Body of pancreas (tissue), 4 donors: ENCODE data around the gene NR2F1-AS1.

Experiments used
- POLR2A ChIP-seq, 3 donors: fragments of 450-650 bp; IDR thresholded peaks; one replicate each; pipeline ENCODE4 v1.6.1; 2016; ENCODE audit warnings: antibody characterized with exemption in 3 of 3, mild to moderate bottlenecking in 2 of 3
- TF ChIP-seq, protein P1 (sequence below), 7 experiments: fragments of 450-650 bp in 4 of 7; fragments of 200-600 bp in 3 of 7; sonication (generic) in 3 of 7; IDR thresholded peaks; one replicate each; pipeline ENCODE4 v1.5.1; 2016 to 2019; ENCODE audit warnings: antibody characterized with exemption in 7 of 7

DNA sequence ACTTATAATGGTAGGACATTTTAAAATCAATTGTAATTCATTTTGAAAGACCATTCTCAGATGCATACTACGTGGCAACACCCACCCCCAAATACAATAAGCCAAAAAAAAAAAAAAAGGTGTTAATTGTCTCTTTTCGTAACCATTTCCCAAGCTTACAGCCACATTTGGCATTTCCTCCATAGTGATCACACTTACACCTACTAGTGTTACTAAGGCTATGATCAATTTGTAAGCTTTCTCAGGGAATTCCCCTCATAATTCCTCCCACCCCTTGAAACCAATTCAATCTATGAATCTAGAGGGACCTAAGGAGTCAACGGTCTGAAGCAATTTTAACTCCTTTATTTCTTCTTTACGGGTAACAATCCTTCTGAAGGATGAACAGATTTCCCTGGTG lies 42.1 kb upstream of the NR2F1-AS1 start:
- TF ChIP-seq, protein P1, sequence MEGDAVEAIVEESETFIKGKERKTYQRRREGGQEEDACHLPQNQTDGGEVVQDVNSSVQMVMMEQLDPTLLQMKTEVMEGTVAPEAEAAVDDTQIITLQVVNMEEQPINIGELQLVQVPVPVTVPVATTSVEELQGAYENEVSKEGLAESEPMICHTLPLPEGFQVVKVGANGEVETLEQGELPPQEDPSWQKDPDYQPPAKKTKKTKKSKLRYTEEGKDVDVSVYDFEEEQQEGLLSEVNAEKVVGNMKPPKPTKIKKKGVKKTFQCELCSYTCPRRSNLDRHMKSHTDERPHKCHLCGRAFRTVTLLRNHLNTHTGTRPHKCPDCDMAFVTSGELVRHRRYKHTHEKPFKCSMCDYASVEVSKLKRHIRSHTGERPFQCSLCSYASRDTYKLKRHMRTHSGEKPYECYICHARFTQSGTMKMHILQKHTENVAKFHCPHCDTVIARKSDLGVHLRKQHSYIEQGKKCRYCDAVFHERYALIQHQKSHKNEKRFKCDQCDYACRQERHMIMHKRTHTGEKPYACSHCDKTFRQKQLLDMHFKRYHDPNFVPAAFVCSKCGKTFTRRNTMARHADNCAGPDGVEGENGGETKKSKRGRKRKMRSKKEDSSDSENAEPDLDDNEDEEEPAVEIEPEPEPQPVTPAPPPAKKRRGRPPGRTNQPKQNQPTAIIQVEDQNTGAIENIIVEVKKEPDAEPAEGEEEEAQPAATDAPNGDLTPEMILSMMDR (IDR thresholded peaks at IDR 0.05): no peak
- TF ChIP-seq POLR2A (IDR thresholded peaks at IDR 0.05): no peak
